Gastrocnemius medialis (tissue), 4 donors: Measurements from ENCODE around the gene BANF1. TPM values are rescaled to one million over a fixed set of nuclear protein-coding genes. Genes with fewer than 3 reads are reported as not detected.

Source experiments
- ATAC-seq, 2 donors: fragments of 150-250 bp; one replicate each; pipeline ENCODE4 v1.9.1; 2016
- DNase-seq, 2 donors: peaks; one replicate each; pipeline ENCODE4 v3.0.0-alpha.2; 2019
- H3K27ac ChIP-seq, 4 donors: fragments of 200-600 bp; sonication (generic); 1 replicate in 1 of 4; 2 replicates in 3 of 4; pipeline ENCODE4 v1.5.1; 2016 to 2018; ENCODE audit warnings: mild to moderate bottlenecking in 2 of 4, moderate library complexity in 1 of 4
- H3K27me3 ChIP-seq, 3 donors: fragments of 200-600 bp; sonication (generic) in 2 of 3; 1 replicate in 1 of 3; 2 replicates in 2 of 3; pipeline versions ENCODE4 v1.5.1 to v1.6.0; 2016 to 2019; ENCODE audit warnings: mild to moderate bottlenecking in 1 of 3, moderate library complexity in 1 of 3
- H3K36me3 ChIP-seq, 2 donors: fragments of 200-600 bp; sonication (generic) in 1 of 2; one replicate each; pipeline ENCODE4 v1.5.1; 2017 to 2018
- H3K4me1 ChIP-seq, 2 donors: fragments of 200-600 bp; sonication (generic) in 1 of 2; one replicate each; pipeline ENCODE4 v1.5.1; 2016 to 2017; ENCODE audit warnings: mild to moderate bottlenecking in 2 of 2
- H3K4me3 ChIP-seq, 4 donors: fragments of 200-600 bp; sonication (generic) in 3 of 4; 1 replicate in 1 of 4; 2 replicates in 3 of 4; pipeline ENCODE4 v1.5.1; 2016 to 2019; ENCODE audit warnings: mild to moderate bottlenecking in 2 of 4
- H3K9me3 ChIP-seq, 3 donors: fragments of 200-600 bp; sonication (generic) in 2 of 3; 1 replicate in 1 of 3; 2 replicates in 2 of 3; pipeline ENCODE4 v1.5.1; 2016 to 2019
- POLR2A ChIP-seq, 2 donors: fragments of 450-650 bp; IDR thresholded peaks; one replicate each; pipeline ENCODE4 v1.6.1; 2017; ENCODE audit warnings: antibody characterized with exemption in 2 of 2, mild to moderate bottlenecking in 2 of 2, moderate library complexity in 2 of 2
- in situ Hi-C, 4 donors: fragments of 200-750 bp; cut with MboI; loops; one replicate each; pipeline versions ENCODE4 v1.15.0 to v1.8.0; 2017; ENCODE audit warnings: low sequenced_read_pairs in 4 of 4
- intact Hi-C: fragments of 100-400 bp; cut with DNase I; formaldehyde crosslinking; loops from one replicate; pipeline ENCODE4 v1.15.1; 2023; ENCODE audit warnings: low total_unique reads
- total RNA-seq, 4 donors: library from RNA; depleted of rRNA; stranded (reverse); fragments of >200 nt; gene quantifications; one replicate each; pipeline versions ENCODE4 v1.1.0 to v1.2.3, GENCODE V29; 2016
- TF ChIP-seq, protein P1 (sequence below), 5 experiments: fragments of 450-650 bp in 3 of 5; fragments of 200-600 bp in 2 of 5; sonication (generic) in 2 of 5; IDR thresholded peaks in 4 of 5; conservative IDR thresholded peaks in 1 of 5; 1 replicate in 4 of 5; 2 replicates in 1 of 5; pipeline ENCODE4 v1.5.1; 2016 to 2019; ENCODE audit warnings: antibody characterized with exemption in 5 of 5, mild to moderate bottlenecking in 3 of 5, moderate library complexity in 3 of 5

BANF1 gene
- total RNA-seq, 4 donors from 2014 or later: 57.4 to 126 (median 72.1) TPM

GRCh38 chr11:65977621-65978390 lies 24.5 kb upstream of the BANF1 start:
- H3K4me1 ChIP-seq: no peaks in the 10 kb centered on the region
- intact Hi-C loops: no loop called here
- no peak overlapping the region for H3K4me3 ChIP-seq
- H3K27ac ChIP-seq: no peak overlapping the region
- TF ChIP-seq POLR2A (IDR thresholded peaks at IDR 0.05): no peak
- TF ChIP-seq, protein P1, sequence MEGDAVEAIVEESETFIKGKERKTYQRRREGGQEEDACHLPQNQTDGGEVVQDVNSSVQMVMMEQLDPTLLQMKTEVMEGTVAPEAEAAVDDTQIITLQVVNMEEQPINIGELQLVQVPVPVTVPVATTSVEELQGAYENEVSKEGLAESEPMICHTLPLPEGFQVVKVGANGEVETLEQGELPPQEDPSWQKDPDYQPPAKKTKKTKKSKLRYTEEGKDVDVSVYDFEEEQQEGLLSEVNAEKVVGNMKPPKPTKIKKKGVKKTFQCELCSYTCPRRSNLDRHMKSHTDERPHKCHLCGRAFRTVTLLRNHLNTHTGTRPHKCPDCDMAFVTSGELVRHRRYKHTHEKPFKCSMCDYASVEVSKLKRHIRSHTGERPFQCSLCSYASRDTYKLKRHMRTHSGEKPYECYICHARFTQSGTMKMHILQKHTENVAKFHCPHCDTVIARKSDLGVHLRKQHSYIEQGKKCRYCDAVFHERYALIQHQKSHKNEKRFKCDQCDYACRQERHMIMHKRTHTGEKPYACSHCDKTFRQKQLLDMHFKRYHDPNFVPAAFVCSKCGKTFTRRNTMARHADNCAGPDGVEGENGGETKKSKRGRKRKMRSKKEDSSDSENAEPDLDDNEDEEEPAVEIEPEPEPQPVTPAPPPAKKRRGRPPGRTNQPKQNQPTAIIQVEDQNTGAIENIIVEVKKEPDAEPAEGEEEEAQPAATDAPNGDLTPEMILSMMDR (IDR thresholded peaks at IDR 0.05 in 4 of 5, conservative IDR thresholded peaks at IDR 0.05 in 1 of 5): no peak
- peaks cover 0 to 57% of the 10 kb centered on the region in 2 donors for H3K36me3 ChIP-seq
- H3K27me3 ChIP-seq: no peaks in the 10 kb centered on the region
- H3K9me3 ChIP-seq: no peaks in the 10 kb centered on the region
- ATAC-seq (no peak), DNase-seq (no peak)
- in situ Hi-C loops: loop anchor here in 2 of 4 donors (25.0 kb wide), 1 partner anchor 266 kb away; the partner anchor contains the start of genes KAT5 (in 2 of the 2) and RNASEH2C (in 2 of the 2)

DNA sequence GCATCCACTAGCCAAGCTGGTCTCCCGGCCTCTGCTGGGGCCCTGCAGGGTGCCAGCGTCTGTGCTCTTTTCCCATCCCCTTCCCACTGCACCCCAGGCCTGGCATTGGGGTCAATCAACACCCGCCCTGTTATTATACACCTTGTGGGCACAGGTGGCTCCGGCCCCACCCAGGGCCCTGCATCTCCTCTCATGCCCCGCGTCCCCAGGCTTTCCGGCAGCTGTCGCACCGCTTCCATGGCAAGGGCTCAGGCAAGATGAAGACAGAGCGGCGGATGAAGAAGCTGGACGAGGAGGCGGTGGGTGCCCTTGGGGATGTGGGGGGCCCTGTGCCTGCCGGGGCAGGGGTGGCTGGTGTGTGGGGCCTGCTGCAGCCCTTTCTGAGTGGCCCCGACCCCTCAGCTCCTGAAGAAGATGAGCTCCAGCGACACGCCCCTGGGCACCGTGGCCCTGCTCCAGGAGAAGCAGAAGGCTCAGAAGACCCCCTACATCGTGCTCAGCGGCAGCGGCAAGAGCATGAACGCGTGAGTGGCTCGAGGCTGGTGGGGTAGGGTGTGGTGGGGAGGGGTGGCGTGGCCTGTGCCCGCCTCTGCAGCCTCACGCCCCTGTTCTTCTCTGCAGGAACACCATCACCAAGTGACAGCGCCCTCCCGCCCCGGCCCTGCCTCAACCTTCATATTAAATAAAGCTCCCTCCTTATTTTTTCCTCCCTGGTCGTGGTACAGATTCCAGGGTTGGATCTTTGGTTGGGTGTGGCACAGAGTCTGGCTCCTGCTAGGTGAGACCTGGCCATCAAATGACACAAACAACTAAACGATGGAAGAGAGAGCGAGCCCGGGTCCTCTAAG lies 23.7 kb upstream of the BANF1 start:
- in situ Hi-C loops: loop anchor here in 2 of 4 donors (25.0 kb wide), 1 partner anchor 266 kb away; the partner anchor contains the start of genes KAT5 (in 2 of the 2) and RNASEH2C (in 2 of the 2)
- H3K27ac ChIP-seq: peak overlapping the region in 1 of 4 donors; percentile 26
- peaks cover 0 to 49% of the 10 kb centered on the region in 2 donors for H3K36me3 ChIP-seq
- no peak overlapping the region for H3K4me3 ChIP-seq
- H3K9me3 ChIP-seq: no peaks in the 10 kb centered on the region
- TF ChIP-seq POLR2A (IDR thresholded peaks at IDR 0.05): no peak
- TF ChIP-seq, protein P1 (IDR thresholded peaks at IDR 0.05 in 4 of 5, conservative IDR thresholded peaks at IDR 0.05 in 1 of 5): no peak
- H3K27me3 ChIP-seq: no peaks in the 10 kb centered on the region
- DNase-seq (no peak), ATAC-seq (no peak)
- H3K4me1 ChIP-seq: no peaks in the 10 kb centered on the region
- intact Hi-C loops: no loop called here

- DNase-seq (peak in 1 of 2 donors; percentile 17), ATAC-seq (peak in 1 of 2 donors; percentile 68)
- Histone ChIP-seq H3K36me3 (peaks cover 0 to 46% of the 10 kb centered on the region in 2 donors), H3K27me3 (no peaks in the 10 kb centered on the region), H3K4me3 (no peak overlapping the region), H3K9me3 (no peaks in the 10 kb centered on the region), H3K27ac (peak overlapping the region in 2 of 4 donors; percentile 9 to 26), H3K4me1 (no peaks in the 10 kb centered on the region)
- TF ChIP-seq, protein P1 (IDR thresholded peaks at IDR 0.05 in 4 of 5, conservative IDR thresholded peaks at IDR 0.05 in 1 of 5): no peak
- TF ChIP-seq POLR2A (IDR thresholded peaks at IDR 0.05): no peak
- intact Hi-C loops: no loop called here
- in situ Hi-C loops: loop anchor here in 2 of 4 donors (25.0 kb wide), 1 partner anchor 267 kb away; the partner anchor contains the start of genes KAT5 (in 2 of the 2) and RNASEH2C (in 2 of the 2)
Observed at GRCh38 chr11:65979261-65979759, 23.0 kb upstream of the BANF1 start.

DNA sequence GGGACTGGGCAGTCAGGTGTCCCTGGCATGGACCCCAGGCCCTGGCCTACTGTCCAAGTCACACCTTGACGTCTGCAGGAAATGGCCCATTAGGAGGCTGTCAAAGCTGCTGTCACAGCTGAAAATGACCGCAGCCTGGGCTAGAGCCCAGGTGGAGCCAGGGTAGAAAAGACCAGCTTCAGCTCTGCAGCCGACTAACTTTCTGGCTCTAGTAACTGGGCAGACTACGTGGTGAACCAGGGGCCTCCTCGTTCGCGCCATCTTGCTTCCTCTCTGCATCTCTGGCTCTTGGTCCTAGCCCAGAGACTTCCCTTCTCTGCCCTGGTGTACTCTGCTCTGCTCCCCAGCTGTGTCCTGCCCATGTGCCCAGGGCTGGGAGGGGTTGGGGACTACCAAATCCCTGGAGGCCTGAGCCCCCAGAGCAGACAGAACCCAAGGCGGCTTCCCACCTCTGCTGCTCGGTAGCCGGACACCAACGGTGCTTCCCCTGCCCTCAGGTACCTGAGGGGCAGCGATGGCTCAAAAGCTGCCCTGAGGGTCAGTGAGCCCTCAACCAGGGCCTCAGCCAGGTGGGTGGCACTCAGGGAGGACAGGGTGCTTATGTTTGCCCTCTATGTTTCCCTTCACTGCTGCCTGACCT lies 21.1 kb upstream of the BANF1 start:
- no peaks in the 10 kb centered on the region for H3K27me3 ChIP-seq
- peak in 1 of 2 donors; percentile 14 for ATAC-seq
- H3K4me1 ChIP-seq: no peaks in the 10 kb centered on the region
- H3K4me3 ChIP-seq: no peak overlapping the region
- in situ Hi-C loops: loop anchor here in 2 of 4 donors (10.0 to 25.0 kb wide), 2 partner anchors 96 to 269 kb away; partner anchors contain the start of genes FIBP (in 2 of the 2), KAT5 (in 2 of the 2) and RNASEH2C (in 2 of the 2)
- DNase-seq: peak in 1 of 2 donors; percentile 38
- H3K27ac ChIP-seq: no peak overlapping the region
- intact Hi-C loops: loop anchor here (10.0 kb wide), 1 partner anchor 196 kb away; the partner anchor contains the start of genes AP5B1 and OVOL1
- H3K9me3 ChIP-seq: no peaks in the 10 kb centered on the region
- H3K36me3 ChIP-seq: peaks cover 0 to 38% of the 10 kb centered on the region in 2 donors
- TF ChIP-seq, protein P1 (IDR thresholded peaks at IDR 0.05 in 4 of 5, conservative IDR thresholded peaks at IDR 0.05 in 1 of 5): no peak
- TF ChIP-seq POLR2A (IDR thresholded peaks at IDR 0.05): no peak
